ENCODE data around the gene HYCC2.
A peak's percentile ranks its signal among the peaks of the same experiment; 100 is the strongest.
"Not testable (repeated sequence)": the region's sequence is repeated elsewhere in the genome, so short reads cannot be mapped to it uniquely, and the experiment has no call there.

Gene HYCC2

GRCh38 chr2:201071479-201072200, at the start of gene HYCC2, which contains the start of gene NDUFB3:
TSS of gene HYCC2 (minus strand) at chr2:201071671. CDS start at chr2:201024009, 47,662 bp downstream.
TSS of gene NDUFB3 (plus strand) at chr2:201072001. CDS start at chr2:201078883, 6,882 bp downstream.
- peak; percentile 90 for DNase-seq
- Mint-ChIP-seq H3K9me3 (no peaks in the 10 kb centered on the region), H3K4me1 (ENCODE audit: low read depth) (peaks cover 57% of the 10 kb centered on the region), H3K4me3 (peak within 1 kb of the TSS; percentile 94), H3K36me3 (ENCODE audit: low read depth) (peaks cover 36% of the 10 kb centered on the region), H3K27me3 (no peaks in the 10 kb centered on the region), H3K27ac (peak within 1 kb of the TSS; percentile 95)

GRCh38 chr2:201118961-201119854, 47.7 kb upstream of the HYCC2 start:
- Mint-ChIP-seq H3K4me3 (peak overlapping the region; percentile 90), H3K9me3 (no peaks in the 10 kb centered on the region), H3K27me3 (no peaks in the 10 kb centered on the region), H3K27ac (peak overlapping the region; percentile 99), H3K4me1 (ENCODE audit: low read depth) (peaks cover 65% of the 10 kb centered on the region), H3K36me3 (ENCODE audit: low read depth) (peaks cover 76% of the 10 kb centered on the region)
- no peak for DNase-seq

GRCh38 chr2:201118121-201118960, 46.9 kb upstream of the HYCC2 start:
- Mint-ChIP-seq H3K27me3 (no peaks in the 10 kb centered on the region), H3K4me1 (ENCODE audit: low read depth) (peaks cover 61% of the 10 kb centered on the region), H3K36me3 (ENCODE audit: low read depth) (peaks cover 68% of the 10 kb centered on the region)

GRCh38 chr2:201117735-201118094, 46.2 kb upstream of the HYCC2 start:
- H3K9me3 Mint-ChIP-seq, H3K27me3 Mint-ChIP-seq: not testable (repeated sequence)
- peak; percentile 69 for DNase-seq
- peak overlapping the region; percentile 99 for H3K27ac Mint-ChIP-seq
- peak overlapping the region; percentile 90 for H3K4me3 Mint-ChIP-seq
- peaks cover 61% of the 10 kb centered on the region for H3K36me3 Mint-ChIP-seq (ENCODE audit: low read depth)
- peaks cover 55% of the 10 kb centered on the region for H3K4me1 Mint-ChIP-seq (ENCODE audit: low read depth)

More at GRCh38 chr2:201118121-201118960, 46.9 kb upstream of the HYCC2 start:
- Mint-ChIP-seq H3K27ac (peak overlapping the region; percentile 99), H3K9me3 (no peaks in the 10 kb centered on the region), H3K4me3 (peak overlapping the region; percentile 90)
- DNase-seq = peak; percentile 89

- Mint-ChIP-seq H3K27me3 (no peaks in the 10 kb centered on the region), H3K27ac (peak overlapping the region; percentile 99), H3K4me1 (ENCODE audit: low read depth) (peaks cover 54% of the 10 kb centered on the region), H3K9me3 (no peaks in the 10 kb centered on the region), H3K36me3 (ENCODE audit: low read depth) (peaks cover 56% of the 10 kb centered on the region), H3K4me3 (peak overlapping the region; percentile 90)
- no peak for DNase-seq
Measured at GRCh38 chr2:201116959-201117734, 45.7 kb upstream of the HYCC2 start.

- peak; percentile 88 for DNase-seq
- Mint-ChIP-seq H3K27ac (peak within 1 kb of the TSS; percentile 99), H3K4me3 (peak within 1 kb of the TSS; percentile 90), H3K36me3 (ENCODE audit: low read depth) (peaks cover 47% of the 10 kb centered on the region), H3K27me3 (no peaks in the 10 kb centered on the region), H3K4me1 (ENCODE audit: low read depth) (peaks cover 47% of the 10 kb centered on the region), H3K9me3 (no peaks in the 10 kb centered on the region)
Measured at GRCh38 chr2:201116115-201116958, 44.9 kb upstream of the HYCC2 start, which contains the start of gene CFLAR. TSS of gene CFLAR (plus strand) at chr2:201116164. CDS start at chr2:201129866, 13,702 bp downstream.

- no peaks in the 10 kb centered on the region for H3K27me3 Mint-ChIP-seq
- DNase-seq = no peak
- peak overlapping the region; percentile 99 for H3K27ac Mint-ChIP-seq
- no peaks in the 10 kb centered on the region for H3K9me3 Mint-ChIP-seq
- peaks cover 40% of the 10 kb centered on the region for H3K4me1 Mint-ChIP-seq (ENCODE audit: low read depth)
- peaks cover 34% of the 10 kb centered on the region for H3K36me3 Mint-ChIP-seq (ENCODE audit: low read depth)
- H3K4me3 Mint-ChIP-seq = peak overlapping the region; percentile 90
Measured at GRCh38 chr2:201114846-201115245, 43.4 kb upstream of the HYCC2 start.

- DNase-seq = no peak
- peaks cover 40% of the 10 kb centered on the region for H3K4me1 Mint-ChIP-seq (ENCODE audit: low read depth)
- H3K4me3 Mint-ChIP-seq = peak overlapping the region; percentile 90
- peak overlapping the region; percentile 99 for H3K27ac Mint-ChIP-seq
- peaks cover 29% of the 10 kb centered on the region for H3K36me3 Mint-ChIP-seq (ENCODE audit: low read depth)
- H3K27me3 Mint-ChIP-seq = no peaks in the 10 kb centered on the region
- H3K9me3 Mint-ChIP-seq = no peaks in the 10 kb centered on the region
Measured at GRCh38 chr2:201114350-201114749, 42.9 kb upstream of the HYCC2 start.

GRCh38 chr2:201111096-201111495, 39.6 kb upstream of the HYCC2 start:
- Mint-ChIP-seq H3K9me3 (no peaks in the 10 kb centered on the region), H3K36me3 (ENCODE audit: low read depth) (peaks cover 7% of the 10 kb centered on the region), H3K27me3 (no peaks in the 10 kb centered on the region), H3K4me3 (no peak overlapping the region), H3K4me1 (ENCODE audit: low read depth) (peaks cover 27% of the 10 kb centered on the region), H3K27ac (no peak overlapping the region)
- no peak for DNase-seq

GRCh38 chr2:201110615-201111014, 39.1 kb upstream of the HYCC2 start:
- DNase-seq = no peak
- H3K9me3 Mint-ChIP-seq = no peaks in the 10 kb centered on the region
- H3K27me3 Mint-ChIP-seq = no peaks in the 10 kb centered on the region
- H3K4me3 Mint-ChIP-seq = no peak overlapping the region
- no peak overlapping the region for H3K27ac Mint-ChIP-seq
- H3K4me1 Mint-ChIP-seq (ENCODE audit: low read depth) = peaks cover 23% of the 10 kb centered on the region
- peaks cover 2% of the 10 kb centered on the region for H3K36me3 Mint-ChIP-seq (ENCODE audit: low read depth)

- Mint-ChIP-seq H3K27me3 (no peaks in the 10 kb centered on the region), H3K4me1 (ENCODE audit: low read depth) (peaks cover 9% of the 10 kb centered on the region), H3K9me3 (no peaks in the 10 kb centered on the region), H3K4me3 (no peak overlapping the region), H3K27ac (no peak overlapping the region), H3K36me3 (ENCODE audit: low read depth) (no peaks in the 10 kb centered on the region)
- DNase-seq = no peak
Measured at GRCh38 chr2:201109186-201109585, 37.7 kb upstream of the HYCC2 start.

GRCh38 chr2:201108341-201108740, 36.9 kb upstream of the HYCC2 start:
- no peak for DNase-seq
- Mint-ChIP-seq H3K4me3 (no peak overlapping the region), H3K9me3 (no peaks in the 10 kb centered on the region), H3K36me3 (ENCODE audit: low read depth) (no peaks in the 10 kb centered on the region), H3K4me1 (ENCODE audit: low read depth) (peaks cover 5% of the 10 kb centered on the region), H3K27ac (no peak overlapping the region), H3K27me3 (no peaks in the 10 kb centered on the region)

- no peaks in the 10 kb centered on the region for H3K36me3 Mint-ChIP-seq (ENCODE audit: low read depth)
- H3K9me3 Mint-ChIP-seq = no peaks in the 10 kb centered on the region
- peaks cover 4% of the 10 kb centered on the region for H3K4me1 Mint-ChIP-seq (ENCODE audit: low read depth)
- no peak for DNase-seq
- H3K27me3 Mint-ChIP-seq = no peaks in the 10 kb centered on the region
- no peak overlapping the region for H3K4me3 Mint-ChIP-seq
- no peak overlapping the region for H3K27ac Mint-ChIP-seq
Measured at GRCh38 chr2:201107624-201108023, 36.2 kb upstream of the HYCC2 start.

Data from activated T-cell treated with anti-CD3 and anti-CD28 coated beads, Interleukin-2, amount 50 U/mL, for 24 hours (primary cell).